Panc1 (cell line): ENCODE measurements around the gene FAM120C. TPM values are rescaled to one million over a fixed set of nuclear protein-coding genes. Genes with fewer than 3 reads are reported as not detected.

Source experiments
- ATAC-seq: fragments of 200-7000 bp; cut with Tn5 transposase; 2 replicates; pipeline ENCODE4 v1.9.1; 2020; ENCODE audit warnings: mild to moderate bottlenecking, moderate library complexity
- BruUV-seq: library from RNA; stranded (reverse); fragments of 400-500 nt; replicated peaks from 2 replicates; lab custom pipeline; 2021; lab: Mats Ljungman, UMichigan
- CTCF ChIA-PET: fragments of 300-600 bp; sonication (Branson Sonifier 250); formaldehyde crosslinking; loops from one replicate; lab custom pipeline; 2022; ENCODE audit warnings: antibody characterized with exemption; lab: Charles Lee
- POLR2A ChIA-PET: fragments of 300-600 bp; sonication (Branson Sonifier 250); formaldehyde crosslinking; loops from one replicate; lab custom pipeline; 2022; ENCODE audit warnings: antibody characterized with exemption; lab: Charles Lee
- DNase-seq: peaks from one replicate; pipeline ENCODE4 v3.0.0-alpha.2; 2010; ENCODE audit warnings: low read depth, low spot score
- H3K27ac ChIP-seq: 2 replicates; pipeline ENCODE4 v1.5.1; 2011; ENCODE audit warnings: mild to moderate bottlenecking, low read length, inconsistent platforms
- H3K27me3 ChIP-seq: fragments of 200-500 bp; sonication (Bioruptor generic); 2 replicates; pipeline ENCODE4 v1.6.0; 2014; ENCODE audit warnings: low read length, inconsistent platforms; ENCODE audit not compliant: control insufficient read depth, insufficient read depth
- H3K36me3 ChIP-seq: fragments of 200-500 bp; sonication (Bioruptor generic); 2 replicates; pipeline ENCODE4 v1.5.1; 2014; ENCODE audit warnings: inconsistent platforms, mild to moderate bottlenecking, low read length, moderate library complexity; ENCODE audit not compliant: control insufficient read depth, insufficient read depth
- H3K4me1 ChIP-seq: 2 replicates; pipeline ENCODE4 v1.5.1; 2011; ENCODE audit warnings: inconsistent platforms, mild to moderate bottlenecking, low read length, moderate library complexity; ENCODE audit not compliant: control insufficient read depth, insufficient read depth
- H3K4me3 ChIP-seq, 2 experiments: 2 replicates each; pipeline ENCODE4 v1.5.1; 2011 to 2012; ENCODE audit warnings: low read depth in 2 of 2, low read length in 2 of 2, mild to moderate bottlenecking in 2 of 2, inconsistent platforms in 1 of 2, moderate library complexity in 1 of 2
- H3K9me3 ChIP-seq: fragments of 200-500 bp; sonication (Bioruptor generic); 2 replicates; pipeline ENCODE4 v1.5.1; 2014; ENCODE audit warnings: low read depth, mild to moderate bottlenecking, inconsistent platforms, low read length, moderate library complexity; ENCODE audit not compliant: control insufficient read depth, insufficient read depth
- CTCF ChIP-seq: fragments of 450-650 bp; IDR thresholded peaks from 2 replicates; pipeline ENCODE4 v1.5.1; 2017; ENCODE audit warnings: mild to moderate bottlenecking
- POLR2AphosphoS5 ChIP-seq: IDR thresholded peaks from 2 replicates; pipeline ENCODE4 v1.6.1; 2012; ENCODE audit warnings: mild to moderate bottlenecking, low read depth, low read length, moderate library complexity
- SIN3A ChIP-seq: IDR thresholded peaks from 2 replicates; pipeline ENCODE4 v1.6.1; 2012; ENCODE audit warnings: low read depth, mild to moderate bottlenecking, low read length, moderate library complexity, borderline replicate concordance; ENCODE audit not compliant: insufficient read depth
- TCF7L2 ChIP-seq: IDR thresholded peaks from 2 replicates; pipeline ENCODE4 v1.6.1; 2011; ENCODE audit warnings: mild to moderate bottlenecking, low read depth, low read length, inconsistent platforms
- in situ Hi-C: cut with HindIII; loops from 2 replicates; pipeline ENCODE4 v1.10.0; 2016; ENCODE audit warnings: low sequenced_read_pairs, low pct_unique_long_range_greater_than_20kb
- intact Hi-C: fragments of 100-400 bp; cut with micrococcal nuclease; formaldehyde crosslinking; loops from one replicate; pipeline ENCODE4 v1.10.0; 2022; ENCODE audit not compliant: unreplicated experiment
- total RNA-seq: library from RNA; stranded (reverse); gene quantifications from one replicate; pipeline ENCODE4 v1.2.1, GENCODE V29; 2021; ENCODE audit not compliant: unreplicated experiment
- TF ChIP-seq, protein P1 (sequence below), 2 experiments: IDR thresholded peaks; 2 replicates each; pipeline ENCODE4 v1.6.1; 2011 to 2012; ENCODE audit warnings: low read depth in 2 of 2, control low read depth in 1 of 2, low read length in 1 of 2, mild to moderate bottlenecking in 1 of 2, moderate library complexity in 1 of 2; ENCODE audit not compliant: insufficient read depth in 1 of 2

FAM120C gene
- total RNA-seq, 1 experiment from 2014 or later, result 12.1 TPM

DNA sequence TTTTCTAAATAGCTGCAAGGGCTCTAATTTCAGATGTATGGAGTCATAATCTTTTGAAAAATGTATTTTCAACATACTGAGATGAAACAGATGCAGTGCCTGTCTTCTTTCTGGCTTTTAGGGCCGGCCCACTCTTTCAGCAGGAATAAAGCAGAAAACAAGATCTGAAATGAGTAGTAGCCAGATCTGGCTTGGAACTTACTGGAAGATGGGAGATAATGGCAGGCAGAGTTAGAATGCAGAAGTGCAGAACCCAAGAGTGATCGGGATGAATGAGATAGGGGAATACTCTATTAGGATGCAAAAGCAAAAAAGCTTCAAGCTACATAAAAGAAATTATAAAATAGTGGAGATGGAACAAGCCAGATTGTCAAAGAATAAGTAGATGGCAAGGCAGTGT is 1.4 kb upstream of the FAM120C start:
- TF ChIP-seq, protein P1, sequence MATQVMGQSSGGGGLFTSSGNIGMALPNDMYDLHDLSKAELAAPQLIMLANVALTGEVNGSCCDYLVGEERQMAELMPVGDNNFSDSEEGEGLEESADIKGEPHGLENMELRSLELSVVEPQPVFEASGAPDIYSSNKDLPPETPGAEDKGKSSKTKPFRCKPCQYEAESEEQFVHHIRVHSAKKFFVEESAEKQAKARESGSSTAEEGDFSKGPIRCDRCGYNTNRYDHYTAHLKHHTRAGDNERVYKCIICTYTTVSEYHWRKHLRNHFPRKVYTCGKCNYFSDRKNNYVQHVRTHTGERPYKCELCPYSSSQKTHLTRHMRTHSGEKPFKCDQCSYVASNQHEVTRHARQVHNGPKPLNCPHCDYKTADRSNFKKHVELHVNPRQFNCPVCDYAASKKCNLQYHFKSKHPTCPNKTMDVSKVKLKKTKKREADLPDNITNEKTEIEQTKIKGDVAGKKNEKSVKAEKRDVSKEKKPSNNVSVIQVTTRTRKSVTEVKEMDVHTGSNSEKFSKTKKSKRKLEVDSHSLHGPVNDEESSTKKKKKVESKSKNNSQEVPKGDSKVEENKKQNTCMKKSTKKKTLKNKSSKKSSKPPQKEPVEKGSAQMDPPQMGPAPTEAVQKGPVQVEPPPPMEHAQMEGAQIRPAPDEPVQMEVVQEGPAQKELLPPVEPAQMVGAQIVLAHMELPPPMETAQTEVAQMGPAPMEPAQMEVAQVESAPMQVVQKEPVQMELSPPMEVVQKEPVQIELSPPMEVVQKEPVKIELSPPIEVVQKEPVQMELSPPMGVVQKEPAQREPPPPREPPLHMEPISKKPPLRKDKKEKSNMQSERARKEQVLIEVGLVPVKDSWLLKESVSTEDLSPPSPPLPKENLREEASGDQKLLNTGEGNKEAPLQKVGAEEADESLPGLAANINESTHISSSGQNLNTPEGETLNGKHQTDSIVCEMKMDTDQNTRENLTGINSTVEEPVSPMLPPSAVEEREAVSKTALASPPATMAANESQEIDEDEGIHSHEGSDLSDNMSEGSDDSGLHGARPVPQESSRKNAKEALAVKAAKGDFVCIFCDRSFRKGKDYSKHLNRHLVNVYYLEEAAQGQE (IDR thresholded peaks at IDR 0.05; ENCODE audit: insufficient read depth in 1 of 2, low read depth in 2 of 2, low read length in 1 of 2), result no peak
- no peak for TF ChIP-seq POLR2AphosphoS5
- TF ChIP-seq SIN3A, result no peak
- no peak for TF ChIP-seq CTCF
- TF ChIP-seq TCF7L2, result no peak
- BruUV-seq, result TSS peak; percentile 76
- POLR2A ChIA-PET, result interaction anchor here (0.6 kb wide), 1 partner anchor 25 kb away, joined by 15 read pairs; no protein-coding TSS in a partner anchor
- ATAC-seq (no peak), DNase-seq (no peak)
- in situ Hi-C loops, result no loop called here
- no peak overlapping the region for H3K4me3 ChIP-seq
- CTCF ChIA-PET, result no interaction called here
- H3K36me3 ChIP-seq, result no peaks in the 10 kb centered on the region; the same call in 1 of the 2 replicates
- H3K9me3 ChIP-seq, result no peaks in the 10 kb centered on the region
- H3K4me1 ChIP-seq, result peaks cover 11% of the 10 kb centered on the region
- H3K27me3 ChIP-seq, result no peaks in the 10 kb centered on the region
- intact Hi-C loops, result no loop called here
- H3K27ac ChIP-seq, result no peak overlapping the region

GRCh38 chrX:54182194-54182863 is 725 bp downstream of the FAM120C start:
- in situ Hi-C loops (no loop called here), intact Hi-C loops (no loop called here)
- peak overlapping the region; percentile 56 to 67 for H3K4me3 ChIP-seq
- H3K27ac ChIP-seq, result peak overlapping the region; percentile 93
- peak; percentile 79 for TF ChIP-seq POLR2AphosphoS5
- TF ChIP-seq, protein P1 (IDR thresholded peaks at IDR 0.05; ENCODE audit: insufficient read depth in 1 of 2, low read depth in 2 of 2, low read length in 1 of 2), result no peak
- TF ChIP-seq TCF7L2, result no peak
- 0 out of 2 replicates have a peak, but pooled peaks have one; percentile 39 for TF ChIP-seq SIN3A
- no peak for TF ChIP-seq CTCF
- no peaks in the 10 kb centered on the region for H3K9me3 ChIP-seq
- BruUV-seq, result no TSS peak
- peak; percentile 81 for ATAC-seq
- no peaks in the 10 kb centered on the region; the same call in none of the 2 replicates for H3K36me3 ChIP-seq
- ChIA-PET POLR2A (no interaction called here), CTCF (interaction anchor here (0.6 kb wide), 1 partner anchor 156 kb away, joined by 3 read pairs; no protein-coding TSS in a partner anchor)
- no peak for DNase-seq
- no peaks in the 10 kb centered on the region for H3K27me3 ChIP-seq
- peaks cover 26% of the 10 kb centered on the region for H3K4me1 ChIP-seq
